WTC11 (cell line): Measurements from ENCODE around the gene COL2A1. TPM values are rescaled to one million over a fixed set of nuclear protein-coding genes. Genes with fewer than 3 reads are reported as not detected.

Experiments
- ATAC-seq: fragments of 200-7000 bp; cut with Tn5 transposase; 2 replicates; pipeline ENCODE4 v1.10.0; 2021; ENCODE audit warnings: mild to moderate bottlenecking, moderate library complexity
- CTCF ChIA-PET: fragments of 300-600 bp; sonication (Branson Sonifier 250); formaldehyde crosslinking; loops from one replicate; lab custom pipeline; 2021; ENCODE audit warnings: antibody characterized with exemption; lab: Charles Lee
- POLR2A ChIA-PET: fragments of 350-600 bp; sonication (Branson Sonifier 250); formaldehyde crosslinking; loops from one replicate; lab custom pipeline; 2021; ENCODE audit warnings: antibody characterized with exemption; lab: Charles Lee
- DNase-seq: peaks from one replicate; pipeline ENCODE4 v3.0.0; 2021; ENCODE audit warnings: low spot score
- H3K27ac Mint-ChIP-seq: 2 replicates; pipeline ENCODE4 v1.8.0; 2021; ENCODE audit warnings: mixed read lengths
- H3K27me3 Mint-ChIP-seq: 2 replicates; pipeline ENCODE4 v1.8.0; 2021; ENCODE audit warnings: low read depth, mild to moderate bottlenecking, moderate library complexity, mixed read lengths
- H3K36me3 Mint-ChIP-seq: 2 replicates; pipeline ENCODE4 v1.8.0; 2021; ENCODE audit warnings: mixed read lengths
- H3K4me1 Mint-ChIP-seq: 2 replicates; pipeline ENCODE4 v1.8.0; 2022; ENCODE audit warnings: mixed read lengths
- H3K4me3 Mint-ChIP-seq: 2 replicates; pipeline ENCODE4 v1.8.0; 2021; ENCODE audit warnings: mild to moderate bottlenecking, moderate library complexity, mixed read lengths
- H3K9me3 Mint-ChIP-seq: 2 replicates; pipeline ENCODE4 v1.8.0; 2021; ENCODE audit warnings: mixed read lengths
- E2F5 ChIP-seq: sonication (generic); formaldehyde crosslinking; IDR thresholded peaks from 2 replicates; pipeline ENCODE4 v1.8.1; 2022; ENCODE audit warnings: mild to moderate bottlenecking, moderate library complexity, missing genetic modification reagents
- EMX1 ChIP-seq: fragments of 250-450 bp; sonication (Bioruptor Pico); IDR thresholded peaks from 2 replicates; pipeline ENCODE4 v1.8.0; 2021; ENCODE audit warnings: mild to moderate bottlenecking
- ERG ChIP-seq: fragments of 250-450 bp; sonication (Bioruptor Pico); IDR thresholded peaks from 2 replicates; pipeline ENCODE4 v1.8.0; 2021; ENCODE audit warnings: mild to moderate bottlenecking
- ETV6 ChIP-seq: sonication (generic); formaldehyde crosslinking; IDR thresholded peaks from 2 replicates; pipeline ENCODE4 v1.8.1; 2022; ENCODE audit warnings: mild to moderate bottlenecking, missing genetic modification reagents
- FOXP4 ChIP-seq: sonication (generic); formaldehyde crosslinking; IDR thresholded peaks from 2 replicates; pipeline ENCODE4 v1.8.0; 2022; ENCODE audit warnings: mild to moderate bottlenecking, missing genetic modification reagents
- JUN ChIP-seq: sonication (generic); formaldehyde crosslinking; IDR thresholded peaks from 2 replicates; pipeline ENCODE4 v1.8.0; 2023; ENCODE audit warnings: mild to moderate bottlenecking, missing genetic modification reagents
- KAT7 ChIP-seq: sonication (generic); formaldehyde crosslinking; IDR thresholded peaks from 2 replicates; pipeline ENCODE4 v1.8.1; 2023; ENCODE audit warnings: missing genetic modification reagents, mild to moderate bottlenecking, borderline replicate concordance
- MYBL2 ChIP-seq: sonication (generic); formaldehyde crosslinking; IDR thresholded peaks from 2 replicates; pipeline ENCODE4 v1.8.1; 2023; ENCODE audit warnings: mild to moderate bottlenecking, moderate library complexity, missing genetic modification reagents
- NFYB ChIP-seq: sonication (generic); formaldehyde crosslinking; conservative IDR thresholded peaks from 2 replicates; pipeline ENCODE4 v1.8.0; 2022; ENCODE audit warnings: low read depth, missing genetic modification reagents
- NR2C2 ChIP-seq: sonication (generic); formaldehyde crosslinking; IDR thresholded peaks from 2 replicates; pipeline ENCODE4 v1.8.0; 2022; ENCODE audit warnings: mild to moderate bottlenecking, missing genetic modification reagents
- NR3C1 ChIP-seq: sonication (generic); formaldehyde crosslinking; conservative IDR thresholded peaks from 2 replicates; pipeline ENCODE4 v1.8.1; 2023; ENCODE audit warnings: low read depth, mild to moderate bottlenecking, missing genetic modification reagents
- SMAD4 ChIP-seq: sonication (generic); formaldehyde crosslinking; IDR thresholded peaks from 2 replicates; pipeline ENCODE4 v1.8.0; 2022; ENCODE audit warnings: mild to moderate bottlenecking, missing genetic modification reagents
- SP1 ChIP-seq: sonication (generic); formaldehyde crosslinking; conservative IDR thresholded peaks from 2 replicates; pipeline ENCODE4 v1.8.1; 2022; ENCODE audit warnings: missing genetic modification reagents
- TP53 ChIP-seq: sonication (generic); formaldehyde crosslinking; IDR thresholded peaks from 2 replicates; pipeline ENCODE4 v1.8.1; 2023; ENCODE audit warnings: mild to moderate bottlenecking, missing genetic modification reagents
- USF1 ChIP-seq: sonication (generic); formaldehyde crosslinking; IDR thresholded peaks from 2 replicates; pipeline ENCODE4 v1.8.0; 2022; ENCODE audit warnings: mild to moderate bottlenecking, missing genetic modification reagents
- ZBTB21 ChIP-seq: sonication (generic); formaldehyde crosslinking; IDR thresholded peaks from 2 replicates; pipeline ENCODE4 v1.8.1; 2023; ENCODE audit warnings: mild to moderate bottlenecking, missing genetic modification reagents, borderline replicate concordance
- ZNF138 ChIP-seq: sonication (generic); formaldehyde crosslinking; conservative IDR thresholded peaks from 2 replicates; pipeline ENCODE4 v1.8.1; 2022; ENCODE audit warnings: mild to moderate bottlenecking, moderate library complexity, missing genetic modification reagents
- ZNF416 ChIP-seq: fragments of 250-450 bp; sonication (Bioruptor Pico); IDR thresholded peaks from 2 replicates; pipeline ENCODE4 v1.9.0; 2021; ENCODE audit warnings: mild to moderate bottlenecking, inconsistent platforms
- ZNF671 ChIP-seq: fragments of 250-450 bp; sonication (Bioruptor Pico); IDR thresholded peaks from 2 replicates; pipeline ENCODE4 v1.8.0; 2021; ENCODE audit warnings: mild to moderate bottlenecking
- total RNA-seq: library from RNA; stranded (reverse); gene quantifications from 3 replicates; pipeline ENCODE4 v1.2.3, GENCODE V29; 2021
- TF ChIP-seq, protein P1 (sequence below): sonication (generic); formaldehyde crosslinking; IDR thresholded peaks from 2 replicates; pipeline ENCODE4 v1.8.0; 2022; ENCODE audit warnings: missing genetic modification reagents
- TF ChIP-seq, protein P2 (sequence below): sonication (generic); formaldehyde crosslinking; IDR thresholded peaks from 2 replicates; pipeline ENCODE4 v1.8.1; 2022; ENCODE audit warnings: low read depth, mild to moderate bottlenecking, moderate library complexity, missing genetic modification reagents, borderline replicate concordance
- TF ChIP-seq, protein P3 (sequence below): sonication (generic); formaldehyde crosslinking; IDR thresholded peaks from 2 replicates; pipeline ENCODE4 v1.8.0; 2023; ENCODE audit warnings: missing genetic modification reagents

The COL2A1 gene
- total RNA-seq, 1 experiment from 2014 or later = 20.9 TPM

DNA sequence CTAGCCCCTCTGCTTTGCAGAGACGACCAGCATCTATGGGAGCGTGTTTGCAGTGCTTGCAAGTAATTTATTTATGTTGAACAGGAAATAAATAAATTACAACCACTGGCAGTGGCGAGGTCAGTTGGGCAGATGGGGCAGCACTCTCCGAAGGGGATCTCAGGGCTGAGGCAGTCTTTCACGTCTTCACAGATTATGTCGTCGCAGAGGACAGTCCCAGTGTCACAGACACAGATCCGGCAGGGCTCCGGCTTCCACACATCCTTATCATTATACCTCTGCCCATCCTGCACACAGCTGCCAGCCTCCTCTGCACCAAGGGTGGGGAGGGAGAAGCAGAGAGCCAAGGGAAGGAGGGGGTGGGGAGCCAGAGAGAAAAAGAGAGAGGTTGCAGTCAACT lies 4.5 kb downstream of the COL2A1 start:
- CTCF ChIA-PET = interaction anchor here (1.2 to 1.8 kb wide), 2 partner anchors 36 to 58 kb away, joined by 3 to 4 read pairs; partner anchors contain the start of gene TMEM106C

DNA sequence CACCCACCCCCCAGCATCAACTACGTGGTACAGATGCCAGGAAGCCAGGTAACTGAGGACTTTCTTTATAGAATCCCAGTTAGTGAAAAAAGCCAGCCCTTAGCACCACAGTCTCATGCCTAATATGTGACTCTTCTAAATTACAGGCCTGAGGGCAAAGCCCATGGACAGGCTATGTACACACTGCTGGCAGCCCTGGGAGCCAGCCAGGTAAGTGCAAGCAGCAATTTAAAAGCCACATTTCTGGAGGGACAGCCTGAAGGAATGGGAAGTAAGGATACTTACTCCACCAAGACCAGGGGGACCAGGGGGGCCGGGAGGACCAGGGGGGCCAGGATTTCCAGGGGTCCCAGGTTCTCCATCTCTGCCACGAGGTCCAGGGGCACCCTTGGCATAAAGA lies 7.0 kb downstream of the COL2A1 start:
- ChIA-PET CTCF (no interaction called here), POLR2A (no interaction called here)
- TF ChIP-seq SP1 (CRISPR knock-in tag) (no peak), ZNF671 (CRISPR knock-in tag) (no peak), NFYB (no peak), EMX1 (no peak), KAT7 (CRISPR knock-in tag) (no peak), USF1 (CRISPR knock-in tag) (no peak), JUN (no peak), FOXP4 (CRISPR knock-in tag) (no peak), NR3C1 (CRISPR knock-in tag) (no peak)
- TF ChIP-seq, protein P1, sequence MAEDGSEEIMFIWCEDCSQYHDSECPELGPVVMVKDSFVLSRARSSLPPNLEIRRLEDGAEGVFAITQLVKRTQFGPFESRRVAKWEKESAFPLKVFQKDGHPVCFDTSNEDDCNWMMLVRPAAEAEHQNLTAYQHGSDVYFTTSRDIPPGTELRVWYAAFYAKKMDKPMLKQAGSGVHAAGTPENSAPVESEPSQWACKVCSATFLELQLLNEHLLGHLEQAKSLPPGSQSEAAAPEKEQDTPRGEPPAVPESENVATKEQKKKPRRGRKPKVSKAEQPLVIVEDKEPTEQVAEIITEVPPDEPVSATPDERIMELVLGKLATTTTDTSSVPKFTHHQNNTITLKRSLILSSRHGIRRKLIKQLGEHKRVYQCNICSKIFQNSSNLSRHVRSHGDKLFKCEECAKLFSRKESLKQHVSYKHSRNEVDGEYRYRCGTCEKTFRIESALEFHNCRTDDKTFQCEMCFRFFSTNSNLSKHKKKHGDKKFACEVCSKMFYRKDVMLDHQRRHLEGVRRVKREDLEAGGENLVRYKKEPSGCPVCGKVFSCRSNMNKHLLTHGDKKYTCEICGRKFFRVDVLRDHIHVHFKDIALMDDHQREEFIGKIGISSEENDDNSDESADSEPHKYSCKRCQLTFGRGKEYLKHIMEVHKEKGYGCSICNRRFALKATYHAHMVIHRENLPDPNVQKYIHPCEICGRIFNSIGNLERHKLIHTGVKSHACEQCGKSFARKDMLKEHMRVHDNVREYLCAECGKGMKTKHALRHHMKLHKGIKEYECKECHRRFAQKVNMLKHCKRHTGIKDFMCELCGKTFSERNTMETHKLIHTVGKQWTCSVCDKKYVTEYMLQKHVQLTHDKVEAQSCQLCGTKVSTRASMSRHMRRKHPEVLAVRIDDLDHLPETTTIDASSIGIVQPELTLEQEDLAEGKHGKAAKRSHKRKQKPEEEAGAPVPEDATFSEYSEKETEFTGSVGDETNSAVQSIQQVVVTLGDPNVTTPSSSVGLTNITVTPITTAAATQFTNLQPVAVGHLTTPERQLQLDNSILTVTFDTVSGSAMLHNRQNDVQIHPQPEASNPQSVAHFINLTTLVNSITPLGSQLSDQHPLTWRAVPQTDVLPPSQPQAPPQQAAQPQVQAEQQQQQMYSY (CRISPR knock-in tag) = no peak
- TF ChIP-seq, protein P2, sequence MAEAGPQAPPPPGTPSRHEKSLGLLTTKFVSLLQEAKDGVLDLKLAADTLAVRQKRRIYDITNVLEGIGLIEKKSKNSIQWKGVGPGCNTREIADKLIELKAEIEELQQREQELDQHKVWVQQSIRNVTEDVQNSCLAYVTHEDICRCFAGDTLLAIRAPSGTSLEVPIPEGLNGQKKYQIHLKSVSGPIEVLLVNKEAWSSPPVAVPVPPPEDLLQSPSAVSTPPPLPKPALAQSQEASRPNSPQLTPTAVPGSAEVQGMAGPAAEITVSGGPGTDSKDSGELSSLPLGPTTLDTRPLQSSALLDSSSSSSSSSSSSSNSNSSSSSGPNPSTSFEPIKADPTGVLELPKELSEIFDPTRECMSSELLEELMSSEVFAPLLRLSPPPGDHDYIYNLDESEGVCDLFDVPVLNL (CRISPR knock-in tag) = no peak
- Mint-ChIP-seq H3K4me1 (peaks cover 41% of the 10 kb centered on the region), H3K4me3 (no peak overlapping the region), H3K9me3 (no peaks in the 10 kb centered on the region), H3K36me3 (no peaks in the 10 kb centered on the region; the same call in 1 of the 2 replicates), H3K27me3 (peaks cover 97% of the 10 kb centered on the region), H3K27ac (no peak overlapping the region)
- ATAC-seq (no peak), DNase-seq (no peak)

More for the DNA sequence above, 4.5 kb downstream of the COL2A1 start:
- Mint-ChIP-seq H3K36me3 (no peaks in the 10 kb centered on the region; the same call in 1 of the 2 replicates), H3K27me3 (peaks cover 100% of the 10 kb centered on the region), H3K4me1 (peaks cover 55% of the 10 kb centered on the region), H3K4me3 (no peak overlapping the region), H3K27ac (no peak overlapping the region), H3K9me3 (no peaks in the 10 kb centered on the region)
- DNase-seq (no peak), ATAC-seq (no peak)
- TF ChIP-seq TP53 (CRISPR knock-in tag) (no peak), ZBTB21 (CRISPR knock-in tag) (no peak), E2F5 (CRISPR knock-in tag) (no peak), ZNF416 (no peak), MYBL2 (CRISPR knock-in tag) (no peak), NR2C2 (CRISPR knock-in tag) (no peak), ZNF671 (CRISPR knock-in tag) (no peak), ETV6 (CRISPR knock-in tag) (no peak), SMAD4 (CRISPR knock-in tag) (no peak), ERG (CRISPR knock-in tag) (no peak), ZNF138 (CRISPR knock-in tag) (no peak), USF1 (CRISPR knock-in tag) (no peak)
- TF ChIP-seq, protein P3, sequence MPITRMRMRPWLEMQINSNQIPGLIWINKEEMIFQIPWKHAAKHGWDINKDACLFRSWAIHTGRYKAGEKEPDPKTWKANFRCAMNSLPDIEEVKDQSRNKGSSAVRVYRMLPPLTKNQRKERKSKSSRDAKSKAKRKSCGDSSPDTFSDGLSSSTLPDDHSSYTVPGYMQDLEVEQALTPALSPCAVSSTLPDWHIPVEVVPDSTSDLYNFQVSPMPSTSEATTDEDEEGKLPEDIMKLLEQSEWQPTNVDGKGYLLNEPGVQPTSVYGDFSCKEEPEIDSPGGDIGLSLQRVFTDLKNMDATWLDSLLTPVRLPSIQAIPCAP (CRISPR knock-in tag) = no peak
- POLR2A ChIA-PET = no interaction called here
